Pancreas (tissue), 10 donors: ENCODE results near the gene LAMC1. TPM values are rescaled to one million over a fixed set of nuclear protein-coding genes. Genes with fewer than 3 reads are reported as not detected.

Source experiments
- ATAC-seq, 4 donors: fragments of 200-7000 bp; cut with Tn5 transposase; one replicate each; pipeline versions ENCODE4 v1.8.0 to v1.9.1; 2020; ENCODE audit warnings: mild to moderate bottlenecking in 4 of 4, moderate library complexity in 4 of 4
- DNase-seq, 6 donors: peaks; one replicate each; pipeline ENCODE4 v3.0.0-alpha.2; 2020
- FAIRE-seq: peaks from 2 replicates; lab custom pipeline; 2012; peaks lifted over from hg19 to GRCh38; lab: Jason Lieb, UNC
- H3K27ac ChIP-seq, 4 donors: fragments of 200-600 bp; sonication (generic); 1 replicate in 3 of 4; 2 replicates in 1 of 4; pipeline versions ENCODE4 v1.5.0 to v1.8.0; 2020
- H3K27me3 ChIP-seq, 4 donors: fragments of 200-600 bp; one replicate each; pipeline ENCODE4 v1.8.0; 2021
- H3K36me3 ChIP-seq, 3 donors: fragments of 200-600 bp; sonication (generic) in 1 of 3; one replicate each; pipeline versions ENCODE4 v1.5.0 to v1.8.0; 2020 to 2021
- H3K4me1 ChIP-seq, 3 donors: fragments of 200-600 bp; one replicate each; pipeline ENCODE4 v1.8.0; 2021
- H3K4me3 ChIP-seq, 4 donors: fragments of 200-600 bp; sonication (generic) in 2 of 4; one replicate each; pipeline versions ENCODE4 v1.5.0 to v1.8.0; 2020 to 2021
- H3K9me3 ChIP-seq, 4 donors: fragments of 200-600 bp; one replicate each; pipeline ENCODE4 v1.8.0; 2021
- WGBS, 2 donors: extraction: QIAGEN DNeasy Blood & Tissue Kit; methylation state at CpG; one replicate each; pipeline ENCODE4 v1.1.7; 2013; 5-methylcytosine and 5-hydroxymethylcytosine counted together
- intact Hi-C, 3 donors: fragments of 100-400 bp; cut with DNase I; formaldehyde crosslinking; loops; one replicate each; pipeline versions ENCODE4 v1.11.1 to v1.14.2; 2022
- polyA plus RNA-seq, 2 donors: library from polyadenylated mRNA; stranded (reverse); fragments of 200-250 nt; gene quantifications; one replicate each; pipeline ENCODE4 v1.2.3, GENCODE V29; 2013
- total RNA-seq, 6 donors: library from RNA; stranded (reverse); fragmentation: NEBNext Ultra II Directional in 4 of 6; extraction: Animal tissue kit (Norgen Biotek cat#: 25700) in 4 of 6; gene quantifications; one replicate each; pipeline versions ENCODE4 v1.2.1 to v1.2.4, GENCODE V29; 2021 to 2023
- TF ChIP-seq, protein P1 (sequence below), 4 donors: fragments of 200-600 bp; sonication (generic) in 3 of 4; IDR thresholded peaks; one replicate each; pipeline versions ENCODE4 v1.5.0 to v1.8.0; 2021; ENCODE audit warnings: antibody characterized with exemption in 4 of 4
- donor health status: healthy with polysubstance abuse.
- donor health status: DM: no; HTN: no; CAD: no; lungs with moderate emphysema.
- donor health status: DM: no; HTN: no; CAD: no.
- donor health status: control.
- donor health status: control.
- donor health status: Bipolar disorder and iron deficiency.
- donor health status: DM: yes; HTN: yes; CAD: no.
- donor health status: DM: no; HTN: no; CAD: no.
- donor health status: DM: no; HTN: no; CAD: no.
- donor health status: DM: yes; HTN: yes; CAD: no.

LAMC1 gene
- total and polyA plus RNA-seq, 8 donors, result 11.2 to 50.1 (median 29.4) TPM

- H3K27ac ChIP-seq, result no peak overlapping the region
- no peaks in the 10 kb centered on the region for H3K9me3 ChIP-seq
- ATAC-seq, result no peak
- intact Hi-C loops, result no loop called here
- no peak for DNase-seq
- H3K27me3 ChIP-seq, result no peaks in the 10 kb centered on the region
- no peak for FAIRE-seq
- H3K4me3 ChIP-seq, result no peak overlapping the region
- peaks cover 0 to 23% (median 3%) of the 10 kb centered on the region in 3 donors for H3K36me3 ChIP-seq
- no peaks in the 10 kb centered on the region for H3K4me1 ChIP-seq
- TF ChIP-seq, protein P1, sequence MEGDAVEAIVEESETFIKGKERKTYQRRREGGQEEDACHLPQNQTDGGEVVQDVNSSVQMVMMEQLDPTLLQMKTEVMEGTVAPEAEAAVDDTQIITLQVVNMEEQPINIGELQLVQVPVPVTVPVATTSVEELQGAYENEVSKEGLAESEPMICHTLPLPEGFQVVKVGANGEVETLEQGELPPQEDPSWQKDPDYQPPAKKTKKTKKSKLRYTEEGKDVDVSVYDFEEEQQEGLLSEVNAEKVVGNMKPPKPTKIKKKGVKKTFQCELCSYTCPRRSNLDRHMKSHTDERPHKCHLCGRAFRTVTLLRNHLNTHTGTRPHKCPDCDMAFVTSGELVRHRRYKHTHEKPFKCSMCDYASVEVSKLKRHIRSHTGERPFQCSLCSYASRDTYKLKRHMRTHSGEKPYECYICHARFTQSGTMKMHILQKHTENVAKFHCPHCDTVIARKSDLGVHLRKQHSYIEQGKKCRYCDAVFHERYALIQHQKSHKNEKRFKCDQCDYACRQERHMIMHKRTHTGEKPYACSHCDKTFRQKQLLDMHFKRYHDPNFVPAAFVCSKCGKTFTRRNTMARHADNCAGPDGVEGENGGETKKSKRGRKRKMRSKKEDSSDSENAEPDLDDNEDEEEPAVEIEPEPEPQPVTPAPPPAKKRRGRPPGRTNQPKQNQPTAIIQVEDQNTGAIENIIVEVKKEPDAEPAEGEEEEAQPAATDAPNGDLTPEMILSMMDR (IDR thresholded peaks at IDR 0.05), result no peak
- 88 to 90% methylated on average over 9 of the region's 9 CpGs for WGBS, 2 donors
These were observed 91.2 kb downstream of the LAMC1 start for GRCh38 chr1:183114441-183114840.

GRCh38 chr1:183116416-183116815 is 93.2 kb downstream of the LAMC1 start:
- no peaks in the 10 kb centered on the region for H3K4me1 ChIP-seq
- WGBS, 2 donors, result 63 to 75% methylated on average over 4 of the region's 4 CpGs
- intact Hi-C loops, result no loop called here
- ATAC-seq (no peak), DNase-seq (no peak), FAIRE-seq (no peak)
- no peaks in the 10 kb centered on the region for H3K9me3 ChIP-seq
- peaks cover 0 to 32% (median 3%) of the 10 kb centered on the region in 3 donors for H3K36me3 ChIP-seq
- TF ChIP-seq, protein P1 (IDR thresholded peaks at IDR 0.05), result no peak
- H3K27me3 ChIP-seq, result no peaks in the 10 kb centered on the region
- H3K4me3 ChIP-seq, result no peak overlapping the region
- H3K27ac ChIP-seq, result no peak overlapping the region

DNA sequence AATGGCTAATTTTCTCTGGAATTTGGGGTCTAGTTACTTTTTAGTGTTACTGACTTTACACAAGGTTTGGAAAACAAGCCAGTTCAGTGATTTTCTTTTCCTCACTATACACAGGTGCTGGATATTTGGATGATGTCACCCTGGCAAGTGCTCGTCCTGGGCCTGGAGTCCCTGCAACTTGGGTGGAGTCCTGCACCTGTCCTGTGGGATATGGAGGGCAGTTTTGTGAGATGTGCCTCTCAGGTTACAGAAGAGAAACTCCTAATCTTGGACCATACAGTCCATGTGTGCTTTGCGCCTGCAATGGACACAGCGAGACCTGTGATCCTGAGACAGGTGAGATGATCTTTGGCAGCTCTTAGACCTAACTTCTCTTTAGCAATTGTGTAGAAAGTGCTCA is 98.4 kb downstream of the LAMC1 start:
- FAIRE-seq (no peak), DNase-seq (no peak), ATAC-seq (no peak)
- intact Hi-C loops, result no loop called here
- WGBS, 2 donors, result 91 to 92% methylated on average over 3 of the region's 3 CpGs
- Histone ChIP-seq H3K9me3 (no peaks in the 10 kb centered on the region), H3K36me3 (peaks cover 4 to 77% (median 17%) of the 10 kb centered on the region in 3 donors), H3K27me3 (no peaks in the 10 kb centered on the region), H3K27ac (no peak overlapping the region), H3K4me3 (no peak overlapping the region), H3K4me1 (no peaks in the 10 kb centered on the region)
- TF ChIP-seq, protein P1 (IDR thresholded peaks at IDR 0.05), result no peak

GRCh38 chr1:183124259-183124658 is 101.0 kb downstream of the LAMC1 start:
- intact Hi-C loops, result no loop called here
- TF ChIP-seq, protein P1 (IDR thresholded peaks at IDR 0.05), result no peak
- Histone ChIP-seq H3K4me3 (no peak overlapping the region), H3K27ac (no peak overlapping the region), H3K4me1 (no peaks in the 10 kb centered on the region), H3K27me3 (no peaks in the 10 kb centered on the region), H3K9me3 (no peaks in the 10 kb centered on the region), H3K36me3 (peaks cover 4 to 74% (median 17%) of the 10 kb centered on the region in 3 donors)
- ATAC-seq (no peak), DNase-seq (no peak), FAIRE-seq (no peak)
- WGBS, 2 donors, result 55 to 58% methylated on average over 2 of the region's 2 CpGs

DNA sequence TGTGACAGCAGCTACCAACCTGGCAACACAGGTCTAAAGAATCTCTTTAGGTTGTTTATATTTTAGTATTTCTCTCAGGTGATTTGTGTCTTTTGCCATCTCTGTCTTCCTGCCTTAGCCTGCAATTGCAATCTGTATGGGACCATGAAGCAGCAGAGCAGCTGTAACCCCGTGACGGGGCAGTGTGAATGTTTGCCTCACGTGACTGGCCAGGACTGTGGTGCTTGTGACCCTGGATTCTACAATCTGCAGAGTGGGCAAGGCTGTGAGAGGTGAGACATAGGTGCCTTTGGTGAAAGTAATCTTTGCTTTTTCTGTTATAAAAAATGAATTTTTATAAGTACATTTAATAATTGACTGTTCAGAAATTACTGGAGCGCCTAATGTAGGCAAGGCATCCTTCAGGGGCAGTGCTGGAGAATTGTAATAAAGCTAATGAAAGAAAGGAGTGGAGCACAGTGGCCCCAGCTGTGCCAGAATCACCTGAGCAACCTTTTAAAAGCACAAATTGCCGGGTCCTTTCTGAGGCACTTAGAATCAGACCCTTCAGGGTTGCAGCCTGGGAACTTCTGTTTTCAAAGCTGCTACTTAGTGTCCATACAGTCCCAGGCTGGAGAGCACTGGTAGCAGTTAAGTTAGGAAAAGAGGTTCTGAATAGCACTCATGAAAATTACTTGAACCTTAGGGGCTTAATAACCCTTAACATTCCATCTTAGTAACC is 102.2 kb downstream of the LAMC1 start:
- peaks cover 4 to 77% (median 17%) of the 10 kb centered on the region in 3 donors for H3K36me3 ChIP-seq
- no peaks in the 10 kb centered on the region for H3K27me3 ChIP-seq
- H3K27ac ChIP-seq, result no peak overlapping the region
- ATAC-seq (no peak), FAIRE-seq (no peak), DNase-seq (no peak)
- no peaks in the 10 kb centered on the region for H3K9me3 ChIP-seq
- H3K4me1 ChIP-seq, result no peaks in the 10 kb centered on the region
- WGBS, 2 donors, result 93 to 99% methylated on average over 5 of the region's 5 CpGs
- H3K4me3 ChIP-seq, result no peak overlapping the region
- intact Hi-C loops, result no loop called here
- TF ChIP-seq, protein P1 (IDR thresholded peaks at IDR 0.05), result no peak
